GM21825 (cell line): ENCODE results near the gene UNC5B.
"Not testable (repeated sequence)": the region's sequence is repeated elsewhere in the genome, so short reads cannot be mapped to it uniquely, and the experiment has no call there.

Experiments
- ATAC-seq: cut with Tn5 transposase; IDR thresholded peaks from one replicate; pipeline ENCODE4 v1.9.1; 2021; ENCODE audit warnings: mild to moderate bottlenecking, moderate library complexity; ENCODE audit not compliant: unreplicated experiment

Gene UNC5B

GRCh38 chr10:71294091-71294561, 81.8 kb downstream of the UNC5B start:
- no peak for ATAC-seq

DNA sequence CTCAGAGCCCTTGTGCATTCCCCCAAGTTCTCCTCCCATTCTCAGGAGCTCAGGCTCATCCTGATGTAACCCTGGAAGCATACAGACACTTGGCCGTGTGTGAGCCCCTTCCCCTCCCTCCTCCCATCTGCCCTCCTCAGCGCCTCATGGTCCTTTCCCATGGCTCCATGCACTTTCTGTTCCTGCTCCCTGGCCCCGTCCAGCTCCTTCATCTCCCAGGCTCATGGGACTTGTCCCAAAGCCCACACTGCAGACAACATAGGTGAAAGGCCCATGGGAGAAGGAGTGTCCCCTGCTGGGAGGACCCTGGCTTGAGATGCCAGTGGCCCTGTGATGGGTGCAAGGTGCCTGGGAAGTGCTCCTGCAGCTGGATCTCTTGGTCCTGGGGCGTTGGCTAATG, 82.5 kb downstream of the UNC5B start:
- no peak for ATAC-seq

DNA sequence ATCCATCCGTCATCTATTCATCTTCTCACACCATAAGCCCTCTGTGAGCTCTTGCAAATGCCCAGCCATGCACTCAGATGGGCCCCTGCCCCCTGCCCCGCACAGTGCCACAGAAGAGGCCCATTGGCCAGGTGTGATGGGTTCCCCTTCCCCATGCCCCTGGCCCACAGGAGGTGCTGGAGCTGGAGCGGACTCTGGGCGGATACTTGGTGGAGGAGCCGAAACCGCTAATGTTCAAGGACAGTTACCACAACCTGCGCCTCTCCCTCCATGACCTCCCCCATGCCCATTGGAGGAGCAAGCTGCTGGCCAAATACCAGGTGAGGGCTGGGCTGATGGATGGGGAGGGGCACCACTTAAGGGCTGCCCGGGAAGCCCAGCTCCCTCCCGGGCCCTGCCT, 83.3 kb downstream of the UNC5B start:
- ATAC-seq, result no peak

- ATAC-seq, result no peak
Measured at GRCh38 chr10:71296086-71296485, 83.7 kb downstream of the UNC5B start.

DNA sequence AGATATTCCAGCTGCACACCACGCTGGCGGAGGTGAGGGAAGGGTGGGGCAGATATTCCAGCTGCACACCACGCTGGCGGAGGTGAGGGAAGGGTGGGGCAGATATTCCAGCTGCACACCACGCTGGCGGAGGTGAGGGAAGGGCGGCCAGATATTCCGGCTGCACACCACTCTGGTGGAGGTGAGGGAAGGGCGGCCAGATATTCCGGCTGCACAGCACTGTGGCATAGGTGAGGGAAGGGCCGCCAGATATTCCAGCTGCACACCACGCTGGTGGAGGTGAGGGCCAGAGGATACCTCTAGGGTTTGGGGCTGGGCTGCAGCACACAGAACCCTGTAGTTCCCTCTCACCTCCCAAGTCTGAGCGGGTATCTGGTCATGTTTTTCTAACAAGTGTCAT, 84.4 kb downstream of the UNC5B start:
- not testable (repeated sequence) for ATAC-seq

DNA sequence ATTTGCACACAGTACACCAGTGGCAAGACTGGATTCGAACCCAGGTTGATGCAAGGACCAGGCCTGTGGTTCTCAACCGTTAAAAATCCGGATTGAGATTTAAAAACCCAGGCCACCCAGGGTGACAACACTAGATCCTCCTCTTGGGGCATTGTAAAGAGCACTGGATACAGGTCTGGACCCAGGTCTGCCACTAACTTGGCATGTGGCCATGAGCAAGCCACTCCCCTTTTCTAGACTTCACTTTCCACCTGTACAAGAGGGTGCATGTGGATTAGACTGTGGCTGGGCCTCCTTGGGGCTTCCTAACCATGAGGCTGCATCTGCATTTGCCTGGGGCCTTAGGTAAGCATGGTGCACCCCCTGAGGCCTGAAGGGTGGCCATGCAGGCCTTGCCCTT, 85.0 kb downstream of the UNC5B start:
- ATAC-seq, result no peak

DNA sequence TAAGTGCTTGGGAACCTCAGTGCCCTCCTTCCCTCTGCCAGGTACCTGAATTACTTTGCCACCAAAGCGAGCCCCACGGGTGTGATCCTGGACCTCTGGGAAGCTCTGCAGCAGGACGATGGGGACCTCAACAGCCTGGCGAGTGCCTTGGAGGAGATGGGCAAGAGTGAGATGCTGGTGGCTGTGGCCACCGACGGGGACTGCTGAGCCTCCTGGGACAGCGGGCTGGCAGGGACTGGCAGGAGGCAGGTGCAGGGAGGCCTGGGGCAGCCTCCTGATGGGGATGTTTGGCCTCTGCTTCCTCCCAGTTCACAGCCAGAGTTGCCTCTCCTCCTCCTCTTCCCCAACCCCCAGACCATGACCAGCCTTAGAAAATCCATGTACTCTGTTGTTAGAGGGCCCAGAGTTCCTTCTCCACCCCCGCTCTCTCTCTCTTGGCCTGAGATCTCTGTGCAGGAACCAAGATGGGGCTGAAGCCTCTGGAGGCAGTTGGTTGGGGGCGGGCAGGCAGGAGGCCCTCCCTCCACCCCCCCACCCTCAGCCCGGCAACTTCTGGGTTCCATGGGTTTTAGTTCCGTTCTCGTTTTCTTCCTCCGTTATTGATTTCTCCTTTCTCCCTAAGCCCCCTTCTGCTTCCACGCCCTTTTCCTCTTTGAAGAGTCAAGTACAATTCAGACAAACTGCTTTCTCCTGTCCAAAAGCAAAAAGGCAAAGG, 86.9 kb downstream of the UNC5B start:
- no peak for ATAC-seq

- ATAC-seq, result no peak
Measured at GRCh38 chr10:71300555-71301370, 88.4 kb downstream of the UNC5B start.

GRCh38 chr10:71301371-71301916, 89.1 kb downstream of the UNC5B start:
- ATAC-seq, result no peak

- no peak for ATAC-seq
Measured at GRCh38 chr10:71302451-71302850, 90.1 kb downstream of the UNC5B start.

- no peak for ATAC-seq
Measured at GRCh38 chr10:71302874-71303568, 90.7 kb downstream of the UNC5B start.

DNA sequence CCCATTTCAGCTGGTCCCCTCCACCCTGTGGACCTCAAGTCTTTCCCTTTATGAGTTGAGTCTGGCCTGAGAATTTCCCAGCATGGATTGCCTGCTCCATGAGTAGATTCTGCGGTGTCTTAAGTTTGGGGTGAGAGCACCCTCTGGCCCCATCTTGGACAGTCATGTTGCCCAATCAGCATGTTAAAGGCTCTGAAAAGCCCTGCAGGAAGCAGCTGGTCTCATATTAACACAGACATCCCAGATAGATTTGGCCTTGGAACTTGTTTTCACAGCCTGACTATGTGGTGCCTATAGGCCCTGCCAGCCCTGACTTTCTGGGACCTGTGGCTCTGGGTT, 91.2 kb downstream of the UNC5B start:
- no peak for ATAC-seq

- ATAC-seq, result no peak
Measured at GRCh38 chr10:71304914-71305313, 92.5 kb downstream of the UNC5B start.

GRCh38 chr10:71306979-71307378, 94.6 kb downstream of the UNC5B start:
- ATAC-seq, result no peak

DNA sequence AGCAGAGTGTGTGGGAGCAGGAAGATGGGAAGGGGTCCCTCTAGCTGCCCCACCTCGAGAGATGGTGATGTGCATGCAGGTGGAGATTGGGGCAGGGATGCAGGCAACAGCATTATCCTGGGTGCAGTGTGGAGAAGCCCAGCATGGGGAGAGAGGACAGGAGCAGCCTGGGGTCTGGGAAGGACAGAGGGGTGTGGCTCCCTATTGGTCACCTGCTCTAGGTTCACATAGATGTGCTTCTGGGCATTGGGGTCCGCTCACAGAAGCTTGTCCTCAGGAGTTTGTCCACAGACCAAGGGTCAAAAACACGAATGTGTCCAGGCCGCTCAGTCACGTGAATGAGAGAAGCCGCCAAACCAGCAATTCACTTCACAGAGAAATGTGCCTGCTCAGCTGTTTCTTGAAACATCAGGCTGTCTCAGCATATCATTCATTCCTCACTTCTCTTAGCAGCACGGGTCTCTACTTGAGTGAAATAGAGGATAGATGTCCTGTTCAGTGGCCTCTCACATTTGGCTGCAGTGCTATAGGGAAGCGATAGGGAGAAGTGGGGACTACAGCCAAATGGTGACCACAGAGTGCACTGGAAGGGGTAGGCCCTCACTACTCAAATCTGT, 95.2 kb downstream of the UNC5B start:
- ATAC-seq, result no peak

- ATAC-seq, result no peak
Measured at GRCh38 chr10:71308244-71308643, 95.9 kb downstream of the UNC5B start.

GRCh38 chr10:71308985-71309384, 96.6 kb downstream of the UNC5B start:
- ATAC-seq, result no peak

DNA sequence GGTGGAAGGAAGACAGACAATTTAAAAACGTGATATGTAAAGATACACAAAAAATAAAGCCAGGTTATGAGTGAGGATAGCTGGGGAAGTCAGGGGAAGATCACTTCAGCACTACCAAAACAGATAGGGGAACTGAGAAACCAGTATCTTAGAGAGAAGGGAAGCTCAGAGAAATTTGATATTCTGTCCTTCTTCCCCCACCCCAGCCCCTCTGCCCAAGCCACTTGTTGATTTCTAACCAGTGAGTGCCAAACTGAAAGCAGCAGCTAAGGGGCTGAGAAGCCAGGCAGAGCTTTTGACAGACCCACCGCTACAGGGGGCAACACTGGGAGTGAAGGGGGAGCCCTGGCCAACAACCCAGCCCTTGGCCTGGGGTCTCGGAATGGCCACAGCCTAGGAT, 97.5 kb downstream of the UNC5B start:
- no peak for ATAC-seq

DNA sequence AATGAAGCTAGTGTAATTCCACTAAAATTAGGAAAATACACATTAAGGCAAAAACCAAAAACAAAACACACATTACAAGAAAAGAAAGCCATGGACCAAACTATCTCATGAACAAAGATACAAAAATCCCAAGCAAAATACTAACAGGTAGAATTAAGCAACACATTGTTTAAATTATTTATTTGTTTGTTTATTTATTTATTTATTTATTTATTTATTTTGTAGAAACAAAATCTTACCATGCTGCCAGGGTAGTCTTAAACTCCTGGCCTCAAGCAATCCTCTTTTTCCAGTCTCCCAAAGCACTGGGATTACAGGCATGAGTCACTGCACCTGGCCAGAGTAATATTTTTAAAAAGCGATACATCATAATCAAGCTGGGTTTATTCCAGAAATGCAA, 99.8 kb downstream of the UNC5B start:
- ATAC-seq, result no peak

- ATAC-seq, result no peak
Measured at GRCh38 chr10:71312811-71313789, 100.7 kb downstream of the UNC5B start.
